Measurements from ENCODE around the gene AFDN.

DNA sequence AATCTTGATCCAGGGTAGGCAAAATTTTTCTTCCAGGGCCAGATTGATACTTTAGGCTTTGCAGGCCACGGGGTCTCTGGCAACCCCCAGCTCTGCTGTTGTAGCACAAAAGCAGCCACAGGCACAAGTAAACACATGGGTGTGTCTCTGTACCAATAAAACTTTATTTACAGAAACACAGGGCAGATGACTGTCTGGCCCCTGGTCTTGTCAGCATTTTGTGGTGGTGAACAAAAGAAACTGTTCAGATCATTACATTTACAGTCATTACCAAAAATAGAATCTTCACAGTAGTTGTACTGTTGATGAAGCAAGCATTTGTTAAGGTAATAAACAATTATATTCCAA, 125.8 kb downstream of the AFDN start:
- TF ChIP-seq, protein P1, sequence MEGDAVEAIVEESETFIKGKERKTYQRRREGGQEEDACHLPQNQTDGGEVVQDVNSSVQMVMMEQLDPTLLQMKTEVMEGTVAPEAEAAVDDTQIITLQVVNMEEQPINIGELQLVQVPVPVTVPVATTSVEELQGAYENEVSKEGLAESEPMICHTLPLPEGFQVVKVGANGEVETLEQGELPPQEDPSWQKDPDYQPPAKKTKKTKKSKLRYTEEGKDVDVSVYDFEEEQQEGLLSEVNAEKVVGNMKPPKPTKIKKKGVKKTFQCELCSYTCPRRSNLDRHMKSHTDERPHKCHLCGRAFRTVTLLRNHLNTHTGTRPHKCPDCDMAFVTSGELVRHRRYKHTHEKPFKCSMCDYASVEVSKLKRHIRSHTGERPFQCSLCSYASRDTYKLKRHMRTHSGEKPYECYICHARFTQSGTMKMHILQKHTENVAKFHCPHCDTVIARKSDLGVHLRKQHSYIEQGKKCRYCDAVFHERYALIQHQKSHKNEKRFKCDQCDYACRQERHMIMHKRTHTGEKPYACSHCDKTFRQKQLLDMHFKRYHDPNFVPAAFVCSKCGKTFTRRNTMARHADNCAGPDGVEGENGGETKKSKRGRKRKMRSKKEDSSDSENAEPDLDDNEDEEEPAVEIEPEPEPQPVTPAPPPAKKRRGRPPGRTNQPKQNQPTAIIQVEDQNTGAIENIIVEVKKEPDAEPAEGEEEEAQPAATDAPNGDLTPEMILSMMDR (IDR thresholded peaks at IDR 0.05), result no peak
- TF ChIP-seq POLR2A (IDR thresholded peaks at IDR 0.05) (no peak), EP300 (IDR thresholded peaks at IDR 0.05) (no peak)
